GM19395 (cell line): ENCODE measurements around the gene LIAS.
"Not testable (repeated sequence)": the region's sequence is repeated elsewhere in the genome, so short reads cannot be mapped to it uniquely, and the experiment has no call there.

ENCODE experiments used
- ATAC-seq: cut with Tn5 transposase; IDR thresholded peaks from one replicate; pipeline ENCODE4 v1.9.1; 2021; ENCODE audit warnings: mild to moderate bottlenecking, moderate library complexity; ENCODE audit not compliant: unreplicated experiment

Gene LIAS

GRCh38 chr4:39497909-39498726 is 39.3 kb downstream of the LIAS start:
- no peak for ATAC-seq

DNA sequence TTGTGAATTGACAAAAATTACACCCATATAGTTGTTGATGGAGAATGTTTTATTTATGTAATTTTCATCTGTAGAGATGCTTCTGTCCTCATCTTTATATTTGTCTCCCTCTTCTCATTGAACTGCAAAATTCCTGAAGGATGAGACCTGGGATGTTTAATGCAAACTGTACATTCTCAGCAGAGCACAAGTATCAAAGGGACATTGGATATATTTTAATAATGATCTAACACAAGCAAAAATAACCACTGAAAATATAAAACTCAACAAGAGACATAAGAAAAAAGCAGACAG is 39.8 kb downstream of the LIAS start:
- ATAC-seq: no peak

DNA sequence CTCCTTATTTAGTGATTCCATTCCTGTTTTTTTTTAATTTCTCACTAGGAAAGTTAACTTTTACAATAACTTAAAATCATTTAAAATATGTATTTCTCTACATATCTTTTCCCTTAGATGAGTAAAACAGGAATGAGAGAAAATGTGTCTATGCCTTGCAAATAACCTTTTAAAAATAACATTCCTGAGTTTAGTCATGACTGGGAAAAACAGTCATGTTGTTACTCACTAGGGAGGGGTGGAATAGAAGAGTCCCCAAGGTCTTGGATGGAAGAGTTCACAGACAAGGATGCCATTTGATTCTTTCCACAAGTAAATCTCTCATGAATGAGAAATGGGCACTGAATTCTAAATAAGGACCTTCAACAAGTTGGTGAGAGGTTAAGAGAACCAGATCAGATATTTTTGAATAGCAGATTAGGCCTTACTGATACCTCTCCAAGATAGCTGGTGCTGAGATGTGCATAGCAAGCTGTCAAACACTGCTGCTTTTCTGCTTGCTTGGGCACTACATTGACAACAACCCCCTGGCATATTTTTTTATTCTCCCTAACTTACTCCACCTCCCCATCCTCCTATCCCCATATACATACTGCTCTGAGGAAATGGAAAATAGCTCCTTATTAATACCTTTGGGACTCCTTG is 43.3 kb downstream of the LIAS start:
- no peak for ATAC-seq

DNA sequence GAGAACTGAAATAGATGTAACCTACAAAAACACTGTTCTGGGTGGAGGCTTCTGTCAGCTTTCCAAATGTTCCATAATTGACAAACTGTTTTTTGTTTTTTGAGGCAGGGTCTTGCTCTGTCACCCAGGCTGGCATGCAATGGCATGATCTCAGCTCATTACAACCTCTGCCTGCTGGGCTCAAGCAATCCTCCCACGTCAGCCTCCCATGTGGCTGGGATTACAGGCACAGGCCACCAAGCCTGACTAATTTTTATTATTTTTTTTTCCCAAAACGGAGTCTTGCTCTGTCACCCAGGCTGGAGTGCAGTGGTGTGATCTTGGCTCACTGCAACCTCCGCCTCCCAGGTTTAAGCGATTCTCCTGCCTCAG is 43.8 kb downstream of the LIAS start:
- not testable (repeated sequence) for ATAC-seq

DNA sequence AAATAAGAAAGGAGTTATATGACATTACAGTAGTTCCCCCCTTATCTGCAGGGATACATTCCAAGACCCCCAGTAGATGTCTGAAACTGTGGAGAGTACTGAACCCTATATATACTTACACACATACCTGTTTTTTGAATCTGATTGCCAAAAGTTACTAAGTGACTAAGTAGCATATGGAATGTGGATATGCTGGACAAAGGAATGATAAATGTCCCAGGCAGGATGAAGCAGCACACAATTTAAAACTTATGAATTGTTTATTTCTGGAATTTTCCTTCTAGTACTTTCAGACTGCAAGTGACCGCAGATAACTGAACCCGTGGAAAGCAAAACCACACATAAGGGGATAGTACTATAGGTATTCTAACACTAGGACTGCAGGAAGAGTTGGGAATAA is 45.7 kb downstream of the LIAS start:
- no peak for ATAC-seq

GRCh38 chr4:39505581-39505980 is 46.7 kb downstream of the LIAS start:
- ATAC-seq: no peak

GRCh38 chr4:39510348-39510929 is 51.6 kb downstream of the LIAS start:
- no peak for ATAC-seq

DNA sequence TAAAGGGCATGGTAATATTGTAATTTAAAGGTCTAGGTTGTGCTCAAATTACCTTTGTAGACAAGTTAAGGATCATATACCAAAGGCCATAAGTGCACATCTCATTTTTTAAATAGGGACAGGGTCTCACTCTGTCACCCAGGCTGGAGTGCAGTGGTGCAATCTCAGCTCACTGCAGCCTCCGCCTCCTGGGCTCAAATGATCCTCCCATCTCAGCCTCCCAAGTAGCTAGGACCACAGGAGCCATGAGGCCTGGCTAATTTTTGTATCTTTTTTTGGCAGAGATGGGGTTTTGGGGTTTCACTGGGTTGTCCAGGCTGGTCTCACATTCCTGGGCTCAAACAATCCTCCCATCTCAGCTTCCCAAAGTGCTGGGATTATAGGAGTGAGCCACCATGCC is 55.4 kb downstream of the LIAS start:
- ATAC-seq: not testable (repeated sequence)

DNA sequence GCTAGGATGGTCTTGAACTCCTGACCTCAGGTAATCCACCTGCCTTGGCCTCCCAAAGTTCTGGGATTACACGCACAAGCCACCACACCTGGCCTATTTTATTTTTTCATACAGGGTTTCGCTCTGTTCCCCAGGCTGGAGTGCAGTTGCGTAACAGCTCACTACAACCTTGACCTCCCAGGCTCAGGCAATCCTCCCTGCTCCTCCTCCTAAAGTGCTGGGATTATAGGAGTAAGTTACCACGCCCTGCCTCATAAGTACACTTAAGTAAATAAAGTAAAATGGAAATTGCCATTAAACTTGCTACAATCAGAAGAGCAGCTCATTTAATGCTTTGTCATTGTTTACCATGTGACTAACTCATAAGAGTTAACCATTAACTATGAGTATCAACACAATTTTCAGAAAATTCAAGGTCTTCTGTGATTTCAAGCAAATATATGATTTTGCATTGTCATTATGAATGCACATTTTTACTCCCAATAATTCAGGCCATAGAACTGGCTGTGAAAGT is 56.1 kb downstream of the LIAS start:
- no peak for ATAC-seq

- not testable (repeated sequence) for ATAC-seq
Measured at GRCh38 chr4:39515669-39516401, 57.0 kb downstream of the LIAS start.

- ATAC-seq: no peak
Measured at GRCh38 chr4:39516407-39516966, 57.6 kb downstream of the LIAS start.

DNA sequence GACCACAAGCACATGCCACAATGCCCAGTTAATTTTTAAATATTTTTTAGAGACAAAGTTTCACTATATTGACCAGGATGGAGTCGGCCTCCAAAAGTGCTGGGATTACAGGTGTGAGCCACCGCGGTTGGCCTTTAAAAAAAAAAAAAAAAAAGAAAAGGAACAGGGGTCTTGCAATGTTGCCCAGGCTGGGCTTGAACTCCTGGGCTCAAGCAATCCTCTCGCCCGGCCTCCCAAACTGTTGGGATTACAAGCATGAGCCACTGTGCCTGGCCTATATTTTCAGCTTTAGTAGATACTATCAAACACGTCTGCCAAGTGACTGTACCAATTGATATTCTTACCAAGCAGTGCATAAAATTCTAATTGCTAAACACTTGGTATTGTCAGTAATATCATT is 59.6 kb downstream of the LIAS start:
- ATAC-seq: no peak

DNA sequence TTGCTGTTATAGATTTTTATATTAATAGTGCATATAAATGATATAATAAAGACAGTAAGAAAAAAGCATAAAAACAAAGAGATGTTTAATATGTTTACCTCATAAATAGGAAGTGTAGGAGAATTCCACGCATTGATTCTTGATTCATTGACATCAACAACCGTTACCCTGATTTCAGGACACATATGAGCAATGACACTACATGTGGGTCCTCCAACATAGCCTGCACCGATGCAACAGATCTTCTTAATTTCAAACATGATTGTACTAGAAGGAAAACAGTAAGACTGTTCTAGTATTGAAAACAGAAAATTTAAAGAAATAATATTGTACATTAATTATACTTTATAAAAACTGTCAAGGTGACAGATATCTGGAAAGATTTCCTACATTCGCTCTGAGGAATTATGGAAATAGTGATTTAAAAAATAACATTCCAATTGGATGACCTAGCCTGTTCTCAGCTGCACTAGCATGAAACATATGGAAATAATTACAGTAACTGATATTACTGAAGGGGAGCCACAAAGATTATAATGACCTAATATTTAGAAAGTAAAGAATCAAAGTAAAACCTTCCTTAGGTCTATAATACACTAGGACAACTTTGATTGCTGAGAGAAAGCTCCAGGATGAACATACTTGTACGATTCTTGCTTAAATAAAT is 62.5 kb downstream of the LIAS start:
- no peak for ATAC-seq

DNA sequence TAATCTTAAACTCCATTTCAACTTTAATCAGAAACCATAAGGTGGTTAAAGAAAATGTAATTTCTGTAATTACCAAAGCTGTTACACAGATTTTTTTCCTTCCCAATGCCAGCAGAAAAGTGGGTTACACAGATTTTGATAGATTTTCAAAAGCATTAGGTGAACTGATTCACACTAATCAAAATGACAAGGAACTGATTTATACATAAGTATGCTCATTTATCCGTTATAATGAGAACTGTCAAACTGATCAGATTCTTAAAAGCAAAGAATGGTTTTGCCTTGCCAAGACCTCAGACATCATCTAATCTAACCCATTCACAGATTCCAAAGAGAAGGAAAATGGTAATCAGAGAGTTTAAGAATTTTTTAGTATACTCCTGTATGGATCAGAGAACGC is 63.2 kb downstream of the LIAS start:
- no peak for ATAC-seq

DNA sequence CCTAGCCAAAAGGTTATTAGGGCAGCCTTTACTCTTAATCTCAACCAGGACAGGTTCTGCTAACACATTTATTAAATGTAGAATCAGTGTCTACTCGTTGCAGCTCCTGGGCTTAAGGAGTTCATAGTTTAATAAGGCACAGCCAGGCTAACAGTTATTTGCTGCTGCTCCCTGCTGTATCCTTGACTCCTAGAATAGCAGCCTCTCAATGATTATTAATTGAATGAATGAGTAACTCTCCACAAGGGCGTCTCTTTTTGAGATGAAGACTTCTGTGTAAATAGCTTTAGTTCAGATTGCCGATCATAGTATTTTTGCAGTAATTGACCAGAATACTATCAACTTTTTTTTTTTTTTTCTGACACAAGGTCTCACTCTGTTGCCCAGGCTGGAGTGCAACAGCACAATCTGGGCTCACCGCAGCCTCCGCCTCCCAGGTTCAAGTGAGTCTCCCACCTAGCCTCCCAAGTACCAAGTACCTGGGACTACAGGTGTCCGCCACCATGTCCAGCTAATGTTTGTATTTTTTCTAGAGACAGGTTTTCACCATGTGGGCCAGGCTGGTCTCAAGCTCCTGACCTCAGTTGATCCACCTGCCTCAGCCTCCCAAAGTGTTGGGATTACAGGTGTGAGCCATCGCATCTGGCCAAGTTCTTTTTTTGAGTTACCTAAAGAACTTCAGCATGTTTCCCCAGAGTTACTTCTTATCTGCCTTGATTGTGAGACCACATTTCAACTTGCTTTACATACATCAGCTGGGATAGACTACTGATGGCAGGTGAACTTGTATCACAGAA is 65.5 kb downstream of the LIAS start:
- ATAC-seq: no peak

DNA sequence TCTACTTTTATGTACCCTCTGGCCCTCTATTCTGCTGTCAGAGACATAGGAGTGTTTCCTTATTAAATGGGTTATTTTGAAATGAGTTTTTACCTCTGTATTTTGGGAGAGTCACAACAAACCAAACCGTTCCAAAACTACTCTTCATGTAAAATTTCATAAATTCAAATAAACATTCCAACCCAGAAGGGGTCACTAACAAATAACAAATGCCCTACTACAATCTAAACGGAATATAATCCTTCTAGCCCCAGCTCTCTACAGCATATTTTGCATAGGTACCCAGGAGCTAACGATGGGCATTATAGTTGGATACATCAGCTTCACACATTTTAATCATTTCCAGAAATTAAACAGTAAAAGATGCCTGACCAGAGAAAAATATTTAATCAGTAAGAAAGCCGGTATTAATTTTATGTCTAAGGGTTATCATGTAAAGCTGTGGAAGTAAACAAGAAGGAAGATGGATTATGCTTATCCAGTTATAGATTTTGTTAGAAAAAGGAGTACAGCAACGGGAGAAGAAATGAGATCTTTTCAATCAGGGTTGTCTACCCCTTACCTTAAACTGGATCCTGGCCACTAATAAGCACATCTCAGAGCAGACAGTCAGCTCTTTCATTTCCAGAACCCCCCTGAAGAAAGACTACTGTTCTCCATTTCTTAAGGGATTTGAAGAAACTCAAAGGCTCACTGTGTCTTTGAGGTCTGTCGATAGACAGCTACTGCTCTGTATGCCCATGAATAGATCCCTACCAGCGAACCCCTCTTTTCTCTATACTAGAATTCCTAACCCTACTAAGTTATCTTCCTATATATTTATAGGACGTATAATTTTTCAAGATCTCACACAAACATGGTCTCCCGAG is 67.2 kb downstream of the LIAS start:
- no peak for ATAC-seq

GRCh38 chr4:39526765-39527295 is 68.0 kb downstream of the LIAS start:
- ATAC-seq: peak; percentile 28

DNA sequence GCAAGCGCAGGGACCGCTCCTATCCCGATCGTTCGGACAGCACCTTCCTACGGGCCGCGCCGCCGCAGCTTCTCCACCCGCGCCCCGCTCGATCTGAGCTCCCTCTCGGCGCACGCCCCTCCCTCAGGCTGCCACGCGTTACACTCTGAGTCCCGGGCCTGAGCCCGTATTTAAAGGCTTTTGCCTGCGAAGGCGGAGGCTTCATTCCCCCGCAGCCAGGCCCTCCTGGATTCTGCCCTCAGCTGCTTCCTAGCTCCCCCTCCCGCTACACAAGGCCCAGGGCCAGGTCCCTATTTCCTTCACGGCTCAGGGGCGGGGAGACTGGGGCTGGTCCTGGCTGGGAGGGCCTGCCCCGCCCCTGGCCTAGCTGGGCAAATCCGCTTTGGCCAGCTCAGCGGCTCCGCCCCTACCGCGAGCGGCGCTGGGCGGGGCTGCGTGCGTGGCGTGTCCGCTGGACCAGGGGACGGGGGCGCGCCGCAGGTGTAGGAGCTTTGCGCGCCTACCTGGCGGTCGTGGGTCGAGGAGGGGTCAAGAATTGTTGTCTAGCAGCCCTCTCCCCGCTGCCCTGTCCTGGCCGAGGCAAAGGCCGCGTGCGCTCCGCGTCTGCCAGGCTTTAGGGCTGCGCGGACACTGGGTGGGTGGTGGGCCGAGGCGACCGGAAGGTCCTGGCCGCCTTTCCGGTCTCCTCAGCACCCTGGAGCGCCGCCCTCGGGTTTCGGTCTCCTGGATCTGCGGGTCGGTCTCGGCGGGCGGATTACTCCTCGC is 68.6 kb downstream of the LIAS start, which contains the start of gene UGDH:
UGDH (minus strand) TSS at position 144 of the 765 bp plus-strand sequence. CDS start 5,927 bp downstream, outside the sequence.
- ATAC-seq: peak; percentile 94
